GM19239 (cell line): ENCODE results near the gene CSH2.

Experiments used
- DNase-seq: peaks from one replicate; pipeline ENCODE4 v3.0.0; 2011; ENCODE audit warnings: low spot score; ENCODE audit not compliant: insufficient read length
- FAIRE-seq: peaks from 2 replicates; lab custom pipeline; 2011; peaks lifted over from hg19 to GRCh38; lab: Jason Lieb, UNC

Gene CSH2

GRCh38 chr17:63823659-63824331 is 49.7 kb downstream of the CSH2 start:
- DNase-seq = no peak
- no peak for FAIRE-seq

DNA sequence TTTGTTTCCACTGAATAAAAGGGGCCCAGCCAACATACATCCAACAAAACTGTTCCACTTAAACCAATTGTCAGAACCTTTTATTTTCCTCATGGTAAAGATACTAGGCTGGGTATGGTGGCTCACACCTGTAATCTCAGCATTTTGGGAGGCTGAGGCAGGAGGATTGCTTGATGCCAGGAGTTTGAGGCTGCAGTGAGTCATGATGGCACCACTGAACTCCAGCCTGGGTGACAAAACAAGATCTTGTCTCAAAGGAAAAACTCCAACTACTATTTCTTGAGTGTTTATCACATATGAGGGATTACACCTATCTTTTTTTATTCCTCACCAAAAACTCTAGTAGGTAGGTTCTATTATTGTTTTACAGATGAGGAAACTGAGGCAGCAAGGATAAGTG is 50.9 kb downstream of the CSH2 start:
- FAIRE-seq (no peak), DNase-seq (no peak)
